Neutrophil (primary cell): ENCODE measurements around the gene PVALEF.

Experiments
- H3K27ac ChIP-seq: fragments of 200-600 bp; sonication (generic); 2 replicates; pipeline ENCODE4 v1.5.1; 2016; ENCODE audit warnings: mild to moderate bottlenecking, moderate library complexity
- H3K27me3 ChIP-seq: fragments of 200-600 bp; sonication (generic); 2 replicates; pipeline ENCODE4 v1.6.0; 2016; ENCODE audit warnings: mild to moderate bottlenecking
- H3K36me3 ChIP-seq: fragments of 200-600 bp; sonication (generic); 2 replicates; pipeline ENCODE4 v1.5.1; 2017
- H3K4me1 ChIP-seq, 2 experiments: fragments of 200-600 bp in 1 of 2; sonication (generic) in 1 of 2; 1 replicate in 1 of 2; 2 replicates in 1 of 2; pipeline versions ENCODE4 v1.5.1 to v1.6.1; 2013 to 2016; ENCODE audit warnings: low read depth in 1 of 2, low read length in 1 of 2, mild to moderate bottlenecking in 1 of 2, moderate library complexity in 1 of 2; ENCODE audit not compliant: control insufficient read depth in 1 of 2, insufficient read depth in 1 of 2
- H3K4me3 ChIP-seq, 2 experiments: fragments of 200-600 bp in 1 of 2; sonication (generic) in 1 of 2; 1 replicate in 1 of 2; 2 replicates in 1 of 2; pipeline ENCODE4 v1.5.1; 2013 to 2016; ENCODE audit warnings: low read depth in 1 of 2, low read length in 1 of 2, mild to moderate bottlenecking in 1 of 2, moderate library complexity in 1 of 2
- H3K9me3 ChIP-seq: fragments of 200-600 bp; sonication (generic); 2 replicates; pipeline ENCODE4 v1.5.1; 2016
- TF ChIP-seq, protein P1 (sequence below): fragments of 200-600 bp; sonication (generic); IDR thresholded peaks from 2 replicates; pipeline ENCODE4 v1.5.1; 2016; ENCODE audit warnings: antibody characterized with exemption

The PVALEF gene

DNA sequence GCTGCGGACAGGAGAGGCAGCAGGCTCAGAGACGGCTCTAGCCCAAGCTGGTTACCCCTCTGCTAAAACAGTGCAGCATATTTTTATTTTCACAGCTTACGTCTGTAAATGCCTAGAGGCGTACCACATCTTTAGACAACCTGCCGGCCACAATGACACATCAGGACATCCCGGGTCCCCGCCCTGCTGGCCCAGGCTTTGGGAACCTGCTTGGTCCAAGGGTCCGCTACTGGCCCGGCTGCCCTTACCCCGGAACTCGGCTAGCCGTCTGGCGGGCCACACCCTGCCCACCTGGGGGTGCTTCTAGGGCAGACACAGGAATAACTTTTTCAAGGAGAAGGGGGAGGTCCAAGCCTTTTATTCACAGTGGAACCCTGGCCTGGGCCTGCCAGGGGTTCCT lies 53.2 kb downstream of the PVALEF start:
- Histone ChIP-seq H3K27ac (no peak overlapping the region), H3K4me3 (no peak overlapping the region), H3K36me3 (peaks cover 6% of the 10 kb centered on the region), H3K9me3 (no peaks in the 10 kb centered on the region), H3K4me1 (peaks cover 14 to 22% of the 10 kb centered on the region in 2 experiments), H3K27me3 (no peaks in the 10 kb centered on the region)
- TF ChIP-seq, protein P1, sequence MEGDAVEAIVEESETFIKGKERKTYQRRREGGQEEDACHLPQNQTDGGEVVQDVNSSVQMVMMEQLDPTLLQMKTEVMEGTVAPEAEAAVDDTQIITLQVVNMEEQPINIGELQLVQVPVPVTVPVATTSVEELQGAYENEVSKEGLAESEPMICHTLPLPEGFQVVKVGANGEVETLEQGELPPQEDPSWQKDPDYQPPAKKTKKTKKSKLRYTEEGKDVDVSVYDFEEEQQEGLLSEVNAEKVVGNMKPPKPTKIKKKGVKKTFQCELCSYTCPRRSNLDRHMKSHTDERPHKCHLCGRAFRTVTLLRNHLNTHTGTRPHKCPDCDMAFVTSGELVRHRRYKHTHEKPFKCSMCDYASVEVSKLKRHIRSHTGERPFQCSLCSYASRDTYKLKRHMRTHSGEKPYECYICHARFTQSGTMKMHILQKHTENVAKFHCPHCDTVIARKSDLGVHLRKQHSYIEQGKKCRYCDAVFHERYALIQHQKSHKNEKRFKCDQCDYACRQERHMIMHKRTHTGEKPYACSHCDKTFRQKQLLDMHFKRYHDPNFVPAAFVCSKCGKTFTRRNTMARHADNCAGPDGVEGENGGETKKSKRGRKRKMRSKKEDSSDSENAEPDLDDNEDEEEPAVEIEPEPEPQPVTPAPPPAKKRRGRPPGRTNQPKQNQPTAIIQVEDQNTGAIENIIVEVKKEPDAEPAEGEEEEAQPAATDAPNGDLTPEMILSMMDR: no peak

DNA sequence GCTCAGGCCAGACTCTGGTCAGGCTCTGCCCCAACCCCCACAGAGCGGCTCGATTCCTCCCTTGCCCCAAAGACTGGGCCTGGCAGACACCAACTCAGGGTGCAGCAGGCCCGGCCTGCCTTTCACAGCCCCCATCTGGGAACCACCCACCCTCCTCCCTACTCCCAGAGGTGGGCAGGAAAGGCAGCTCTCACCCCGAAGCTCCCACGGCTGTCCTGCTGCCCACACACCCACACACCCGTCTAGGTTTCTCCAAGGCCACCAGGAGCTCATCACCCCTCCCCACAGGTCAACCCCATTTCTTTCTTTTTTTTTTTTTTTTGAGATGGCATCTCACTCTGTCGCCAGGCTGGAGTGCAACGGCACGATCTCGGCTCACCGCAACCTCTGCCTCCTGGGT lies 53.7 kb downstream of the PVALEF start:
- TF ChIP-seq, protein P1: no peak
- H3K27me3 ChIP-seq: no peaks in the 10 kb centered on the region
- no peak overlapping the region for H3K27ac ChIP-seq
- H3K36me3 ChIP-seq: peaks cover 6% of the 10 kb centered on the region
- H3K4me1 ChIP-seq: peaks cover 19 to 28% of the 10 kb centered on the region in 2 experiments
- no peak overlapping the region for H3K4me3 ChIP-seq
- no peaks in the 10 kb centered on the region for H3K9me3 ChIP-seq

DNA sequence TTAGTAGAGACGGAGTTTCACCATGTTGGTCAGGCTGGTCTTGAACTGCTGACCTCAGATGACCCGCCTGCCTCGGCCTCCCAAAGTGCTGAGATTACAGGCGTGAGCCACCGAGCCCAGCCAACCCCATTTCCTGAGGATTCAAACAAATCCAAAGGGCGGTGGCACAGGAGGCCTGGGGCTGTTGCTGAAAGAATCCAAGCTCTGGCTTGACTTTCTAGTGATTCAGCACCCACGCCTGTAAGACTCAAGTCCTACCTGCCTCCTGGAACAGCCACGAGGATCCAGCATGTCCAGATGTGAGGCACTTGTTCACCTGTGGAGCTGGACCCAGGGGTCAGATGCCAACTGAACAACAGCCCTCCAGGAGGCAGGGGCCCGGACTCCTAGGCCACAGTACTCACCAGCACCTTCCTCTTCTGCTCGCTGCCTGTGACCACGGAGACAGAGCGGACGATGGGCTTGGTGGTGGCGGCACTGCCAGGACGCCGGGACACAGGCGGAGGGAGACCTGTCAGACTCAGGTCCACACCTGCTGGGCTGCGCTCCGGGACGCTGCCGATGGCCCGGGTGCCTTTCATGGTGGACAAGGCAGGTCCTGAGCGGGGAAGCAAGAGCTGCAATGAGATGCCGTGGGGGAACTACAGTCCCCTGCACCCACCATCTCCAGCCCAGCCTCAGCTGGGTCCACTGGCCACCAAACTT lies 54.3 kb downstream of the PVALEF start:
- H3K9me3 ChIP-seq: no peaks in the 10 kb centered on the region
- H3K27ac ChIP-seq: no peak overlapping the region
- H3K27me3 ChIP-seq: no peaks in the 10 kb centered on the region
- H3K36me3 ChIP-seq: peaks cover 6% of the 10 kb centered on the region
- H3K4me3 ChIP-seq: no peak overlapping the region
- TF ChIP-seq, protein P1: no peak
- H3K4me1 ChIP-seq: peaks cover 21 to 29% of the 10 kb centered on the region in 2 experiments

DNA sequence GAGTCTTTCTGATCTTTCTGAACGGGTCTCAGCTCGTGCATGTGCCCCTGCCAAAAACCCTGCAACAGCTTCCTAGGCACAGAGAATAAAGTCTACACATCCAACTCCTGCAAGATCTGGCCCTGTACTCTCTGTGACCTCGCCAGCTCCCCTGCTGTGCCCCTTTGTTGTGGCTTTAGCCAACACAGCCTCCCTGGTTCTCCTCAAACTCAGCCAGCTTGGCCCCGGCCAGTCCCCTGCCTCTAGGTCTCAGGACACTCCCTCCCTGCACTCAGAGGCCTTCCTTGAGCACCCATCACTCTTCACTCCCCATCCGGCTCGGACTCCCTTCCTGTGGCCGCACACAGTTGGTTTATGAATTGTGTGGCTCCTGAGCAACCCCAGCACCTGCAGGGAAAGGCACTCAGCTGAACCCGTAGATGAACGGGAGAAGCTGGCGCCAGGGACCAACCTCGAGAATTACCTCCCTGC lies 56.1 kb downstream of the PVALEF start:
- no peak overlapping the region for H3K4me3 ChIP-seq
- peaks cover 21 to 29% of the 10 kb centered on the region in 2 experiments for H3K4me1 ChIP-seq
- H3K36me3 ChIP-seq: peaks cover 6% of the 10 kb centered on the region
- no peaks in the 10 kb centered on the region for H3K9me3 ChIP-seq
- no peaks in the 10 kb centered on the region for H3K27me3 ChIP-seq
- TF ChIP-seq, protein P1: no peak
- H3K27ac ChIP-seq: no peak overlapping the region

DNA sequence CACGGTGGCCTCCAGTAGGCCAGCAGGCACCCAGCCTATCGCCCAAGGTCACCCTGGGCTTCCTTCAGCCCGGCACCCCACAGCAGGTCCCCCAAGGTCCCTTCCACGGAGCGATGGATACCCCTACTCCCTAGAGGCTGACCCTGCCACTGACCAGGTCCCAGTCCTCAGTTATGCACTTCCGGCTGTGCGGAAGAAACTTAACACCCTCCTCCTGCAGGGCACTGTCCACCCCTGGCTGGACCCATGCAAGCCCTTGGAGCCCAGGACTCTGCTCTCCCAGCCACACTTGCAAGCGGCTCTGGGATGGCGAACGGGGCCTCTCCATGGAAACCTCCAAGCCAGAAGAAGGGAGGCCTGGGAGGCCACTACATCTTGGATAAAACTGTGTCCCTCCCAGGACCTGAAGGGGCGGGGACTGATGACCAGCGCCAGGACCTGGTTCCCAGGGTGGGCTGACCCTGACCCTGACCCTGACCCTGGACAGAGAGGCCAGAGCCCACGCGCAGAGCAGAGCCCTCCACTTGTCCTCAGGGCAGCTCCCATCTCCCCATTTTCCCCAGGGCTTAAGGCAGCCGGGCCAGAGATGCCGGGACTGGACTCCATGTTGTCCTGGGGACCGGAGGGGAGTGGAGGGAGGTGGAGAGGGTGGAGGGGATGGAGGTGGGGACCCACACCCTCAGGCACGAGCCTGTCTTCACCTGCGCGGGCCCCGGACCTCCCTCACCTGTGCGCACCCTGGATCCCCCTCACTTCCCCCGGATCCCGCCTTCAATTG lies 56.7 kb downstream of the PVALEF start:
- TF ChIP-seq, protein P1: no peak
- peaks cover 6% of the 10 kb centered on the region for H3K36me3 ChIP-seq
- H3K4me1 ChIP-seq: peaks cover 21 to 29% of the 10 kb centered on the region in 2 experiments
- H3K9me3 ChIP-seq: no peaks in the 10 kb centered on the region
- H3K4me3 ChIP-seq: peak overlapping the region; percentile 72 to 89
- H3K27ac ChIP-seq: peak overlapping the region; percentile 64
- no peaks in the 10 kb centered on the region for H3K27me3 ChIP-seq
